HG02678 (cell line): Measurements from ENCODE around the gene PRKD2.

ENCODE experiments used
- ATAC-seq: cut with Tn5 transposase; IDR thresholded peaks from one replicate; pipeline ENCODE4 v1.9.1; 2021; ENCODE audit warnings: mild to moderate bottlenecking, moderate library complexity; ENCODE audit not compliant: unreplicated experiment

PRKD2 gene

DNA sequence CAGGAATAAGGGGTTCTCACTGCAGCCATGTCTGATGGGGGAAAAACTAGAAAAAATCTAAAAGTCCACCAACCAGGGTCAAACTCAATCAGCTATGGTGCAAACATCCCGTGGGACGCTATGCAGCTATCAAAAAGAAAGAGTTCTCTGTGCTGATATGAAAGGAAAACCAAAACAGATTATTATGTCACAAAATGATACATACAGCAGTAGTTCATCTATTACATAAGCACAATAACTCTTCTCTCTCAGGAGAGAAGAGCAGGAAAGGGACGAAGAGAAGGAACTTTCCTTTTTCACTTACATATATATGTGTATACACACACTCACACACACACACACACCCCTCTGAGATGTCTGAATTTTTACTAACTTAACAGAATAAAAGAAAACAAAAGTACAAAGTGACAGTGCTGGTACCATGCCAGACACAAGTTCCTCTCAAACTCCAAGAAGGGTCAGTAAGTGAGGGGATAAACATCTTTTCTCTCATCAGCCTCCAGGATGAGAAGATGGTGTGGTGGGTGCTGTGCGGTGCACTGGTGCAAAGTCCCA, 26.1 kb upstream of the PRKD2 start:
- no peak for ATAC-seq

DNA sequence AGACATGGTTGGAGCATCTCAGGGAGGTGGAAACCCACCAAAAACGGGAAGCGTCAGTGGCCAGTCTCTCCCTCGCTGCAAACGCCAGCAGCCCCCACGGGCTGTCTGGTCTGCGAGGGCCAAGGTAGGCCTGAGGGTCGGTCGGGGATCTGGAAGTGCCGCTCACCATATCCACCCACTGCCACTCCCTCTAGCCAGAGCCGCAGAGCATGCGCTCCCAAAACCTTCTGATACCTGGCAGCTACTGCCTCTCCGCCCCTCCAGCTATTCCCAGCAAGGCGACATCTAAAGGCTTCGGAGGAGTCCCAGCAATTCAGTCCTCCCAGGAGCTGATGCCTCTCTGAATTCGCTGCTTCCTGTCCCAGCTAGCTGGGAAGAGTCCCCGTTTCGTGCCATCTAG, 24.5 kb upstream of the PRKD2 start:
- no peak for ATAC-seq

DNA sequence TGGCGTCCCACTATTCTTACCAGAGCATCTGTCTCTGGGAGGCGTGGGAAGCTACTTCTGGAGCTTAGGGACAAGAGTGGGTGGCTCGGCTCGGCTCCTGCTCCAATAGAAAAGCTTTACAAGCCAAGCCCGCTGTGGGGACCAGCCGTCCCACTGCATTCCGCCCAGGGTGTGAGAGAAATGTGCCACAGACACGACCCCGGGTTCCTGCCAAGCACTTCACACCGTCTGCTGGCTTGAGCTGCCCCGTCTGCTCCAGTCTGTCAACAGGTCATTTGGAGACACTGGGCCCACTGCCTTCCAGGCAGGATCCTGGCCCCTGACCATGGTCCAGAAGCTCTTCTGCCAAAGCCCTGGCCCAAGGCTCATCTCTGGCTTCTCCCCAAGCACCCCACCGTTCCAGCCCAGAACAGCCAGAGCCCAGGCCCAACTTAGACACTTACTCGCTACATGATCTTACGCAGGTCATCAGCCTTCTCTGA, 22.4 kb upstream of the PRKD2 start:
- ATAC-seq: no peak

DNA sequence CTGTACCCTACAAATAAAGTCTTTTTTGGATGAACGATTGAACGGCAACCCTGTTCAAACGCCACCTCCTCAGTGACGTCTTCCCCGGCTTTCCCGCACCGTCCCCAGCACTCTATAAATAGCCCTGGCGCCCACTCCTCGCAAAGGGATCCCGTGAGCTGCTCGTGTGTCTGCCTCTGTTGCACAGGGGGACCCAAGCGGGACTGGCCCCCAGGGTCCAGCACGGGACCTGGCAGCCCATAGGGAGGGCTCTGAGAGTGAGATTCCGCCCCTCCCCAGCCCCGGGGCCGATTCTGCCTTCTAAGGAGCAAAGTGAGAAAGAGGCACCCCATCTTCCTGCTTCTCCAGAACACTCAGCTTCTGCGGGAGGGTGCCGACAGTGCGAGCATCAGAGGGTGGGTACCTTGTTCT, 20.9 kb upstream of the PRKD2 start:
- no peak for ATAC-seq

DNA sequence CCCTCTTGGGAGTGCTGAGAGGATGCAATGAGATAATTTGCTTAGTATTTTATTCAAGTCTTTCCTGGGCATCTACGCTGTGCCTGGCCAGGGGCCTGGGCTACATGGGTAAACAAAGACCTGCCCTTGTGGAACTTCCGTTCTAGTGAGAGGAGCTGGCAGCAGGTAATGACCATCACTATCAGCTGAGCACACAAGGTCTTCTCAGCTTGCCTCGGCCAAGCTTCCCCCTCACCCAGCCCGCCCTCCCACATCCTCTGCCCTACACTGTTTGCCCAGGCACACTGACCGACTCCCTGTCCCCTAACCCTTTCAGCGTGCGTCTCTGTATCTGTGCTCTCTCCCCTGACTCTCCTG, 20.4 kb upstream of the PRKD2 start:
- ATAC-seq: no peak

DNA sequence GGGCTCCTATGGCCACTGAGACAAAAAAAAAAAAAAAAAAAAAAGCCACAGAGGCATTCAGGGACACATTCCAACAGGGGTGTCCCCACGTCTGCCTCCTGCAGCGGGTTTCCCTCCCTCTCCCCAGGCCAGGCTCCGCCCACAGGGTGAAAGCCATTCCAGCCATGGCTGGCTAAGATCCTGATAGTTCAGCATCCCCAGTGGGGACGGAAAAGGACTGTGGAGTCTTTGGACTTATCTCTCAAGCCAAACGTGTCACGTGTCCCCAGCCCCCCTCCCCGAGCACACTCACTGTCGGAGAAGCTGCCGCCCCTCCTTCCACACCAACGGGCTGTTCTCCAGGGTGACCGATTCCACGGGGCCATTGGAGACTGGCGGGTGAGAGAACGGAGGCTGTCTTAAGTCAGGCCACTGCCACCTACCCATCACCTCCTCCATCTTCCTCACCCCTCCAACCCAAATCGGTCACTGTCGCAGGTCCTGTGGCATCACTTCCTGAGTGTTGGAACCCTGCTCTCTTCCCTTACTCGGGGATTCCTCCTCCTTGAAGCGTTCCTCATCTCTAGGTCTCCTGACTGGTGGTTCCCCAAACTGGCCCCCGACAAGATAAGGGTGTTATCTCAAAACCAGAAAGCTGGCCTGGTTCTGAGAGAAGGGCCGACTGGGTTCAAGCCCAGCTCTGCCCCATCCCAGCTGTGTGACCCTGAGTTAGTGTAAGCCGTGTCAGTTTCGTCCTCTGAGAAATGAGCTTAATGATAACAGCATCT, 19.8 kb upstream of the PRKD2 start:
- ATAC-seq: no peak

DNA sequence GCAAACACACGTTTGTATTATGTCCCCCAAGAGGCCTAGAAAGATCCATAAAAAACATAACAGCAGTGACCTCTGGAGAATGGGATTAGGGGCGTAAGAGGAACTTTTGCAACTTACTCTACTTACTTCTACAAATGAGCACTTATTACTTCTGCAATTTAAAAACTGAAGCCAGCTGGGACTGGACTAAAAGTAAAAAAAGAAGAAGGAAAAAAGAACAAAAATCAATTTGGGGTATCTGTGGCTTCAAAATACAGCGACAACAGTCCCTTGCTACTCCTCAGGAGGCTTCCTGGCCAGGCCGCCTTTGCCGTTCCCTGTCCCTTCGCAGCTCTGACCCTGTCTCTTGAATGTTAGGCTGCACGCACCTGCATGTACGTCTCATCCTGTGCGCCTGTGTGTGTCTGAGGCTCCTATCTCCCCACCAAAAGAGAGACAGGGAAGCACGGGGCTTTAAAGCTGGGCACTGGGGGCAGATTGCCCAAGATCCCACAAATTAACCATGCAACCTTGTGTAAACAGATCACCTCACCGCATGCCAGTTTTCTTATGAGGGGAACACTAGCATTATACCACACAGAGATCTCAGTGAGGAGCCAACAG, 16.9 kb upstream of the PRKD2 start:
- ATAC-seq: no peak

DNA sequence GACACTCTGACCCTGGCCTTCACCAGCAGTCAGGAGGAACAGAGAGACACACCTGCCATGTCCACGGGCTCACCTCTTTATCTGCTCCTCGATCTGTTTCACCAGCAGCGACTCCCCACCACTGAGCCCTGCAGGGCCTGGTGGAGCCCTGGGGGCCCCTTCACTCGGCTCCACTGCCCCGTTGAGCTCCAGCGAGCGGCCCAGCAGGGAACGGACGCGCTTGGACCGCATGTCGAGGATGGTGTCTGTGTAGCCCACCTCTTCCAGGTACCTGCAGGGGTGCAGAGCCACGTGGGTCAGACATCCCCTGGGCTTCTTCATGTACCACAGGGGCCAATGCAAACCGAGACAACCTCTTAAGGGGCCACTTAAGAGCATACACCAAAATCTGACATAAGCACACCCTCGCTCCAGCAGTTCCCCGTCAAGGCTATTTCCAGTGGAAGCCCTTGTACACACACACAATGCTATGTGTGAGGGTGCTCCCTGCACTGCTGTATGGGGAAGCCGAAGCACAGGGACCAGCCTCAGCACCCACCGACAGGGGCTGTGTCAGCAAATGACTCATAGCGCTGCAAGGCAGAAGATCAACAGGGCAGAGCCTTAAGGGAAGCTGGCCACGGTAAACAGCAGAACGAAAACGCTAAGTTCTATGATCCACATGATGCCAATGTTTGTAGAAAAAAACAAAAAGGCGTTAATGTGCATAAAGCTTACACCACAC, 16.2 kb upstream of the PRKD2 start:
- no peak for ATAC-seq

DNA sequence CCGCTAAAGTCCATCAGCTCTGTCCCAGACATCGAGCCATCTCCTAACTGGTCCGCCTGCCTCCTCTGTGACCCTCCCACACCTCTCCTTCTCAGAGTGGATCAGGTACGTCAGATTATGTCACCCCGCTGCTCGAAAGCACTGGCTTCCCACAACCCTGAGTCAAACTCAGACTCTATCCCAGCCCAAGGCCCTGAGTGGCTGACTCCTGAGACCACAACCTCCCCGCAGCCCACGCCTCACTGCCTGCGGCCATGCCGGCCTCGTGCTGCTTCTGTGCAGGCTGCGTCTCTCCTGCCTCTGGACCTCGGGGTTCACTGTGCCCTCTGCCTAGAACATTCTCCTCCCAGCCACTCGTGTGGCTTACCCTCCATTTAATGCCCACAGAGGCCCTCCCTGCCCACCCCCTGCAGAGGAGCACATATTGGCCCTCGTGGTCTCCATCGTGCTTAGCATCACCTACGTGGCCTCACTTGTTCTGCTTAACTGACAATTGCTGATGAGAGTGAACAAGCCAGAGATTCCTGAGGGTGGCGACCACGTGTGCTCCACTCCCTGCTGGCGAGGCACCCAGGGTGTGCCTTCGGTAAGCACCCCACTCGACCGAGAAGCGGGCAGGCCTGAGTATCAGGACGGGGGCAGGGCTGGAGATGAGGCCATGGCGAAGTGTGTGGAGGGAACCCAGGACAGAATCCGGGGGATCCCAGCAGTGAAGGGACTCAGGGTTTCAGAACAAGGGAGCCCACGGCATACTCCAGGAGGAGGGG, 15.4 kb upstream of the PRKD2 start:
- ATAC-seq: no peak

DNA sequence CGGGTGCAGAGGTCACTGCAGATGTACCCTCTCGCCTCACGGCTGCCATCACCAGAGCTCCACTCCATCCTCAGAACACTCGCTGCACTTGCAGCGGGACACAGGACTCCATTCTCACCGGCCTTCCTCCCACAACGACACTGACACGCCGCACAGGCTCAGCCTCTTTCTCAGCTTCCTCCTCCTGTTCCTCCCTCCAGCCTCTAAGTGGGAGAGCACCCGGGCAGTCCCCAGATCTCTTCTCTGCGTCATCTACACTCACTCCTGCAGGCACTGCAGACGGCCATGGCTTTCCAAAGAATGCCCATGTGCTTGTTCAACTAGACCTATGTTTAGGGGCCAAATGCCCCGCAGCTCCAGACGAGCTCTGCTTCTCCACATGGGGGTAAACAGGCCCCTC, 14.7 kb upstream of the PRKD2 start:
- no peak for ATAC-seq

DNA sequence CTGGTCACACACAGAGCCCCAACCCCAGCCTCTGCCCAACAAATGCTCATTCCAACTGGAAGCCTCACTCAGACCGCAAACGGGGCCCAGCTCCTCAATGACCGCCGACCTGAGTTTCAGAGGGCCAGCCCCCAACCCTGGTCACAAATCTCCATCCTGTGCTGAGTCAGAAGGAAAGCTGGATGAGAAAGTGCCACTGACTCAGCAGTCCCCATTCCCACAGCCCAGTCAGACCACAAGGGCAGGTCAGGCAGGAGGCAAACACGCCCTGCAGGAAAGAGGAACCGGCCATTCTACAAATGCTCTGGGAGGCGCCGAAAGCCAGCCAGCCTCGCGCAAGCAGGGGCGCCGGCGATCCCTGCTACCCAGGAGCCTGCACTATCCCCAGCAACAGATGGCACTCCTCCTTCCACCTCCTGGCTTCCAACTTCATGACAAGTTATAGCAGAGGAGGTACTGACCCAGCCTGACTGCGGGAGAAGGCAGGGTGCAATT, 14.1 kb upstream of the PRKD2 start:
- ATAC-seq: no peak

DNA sequence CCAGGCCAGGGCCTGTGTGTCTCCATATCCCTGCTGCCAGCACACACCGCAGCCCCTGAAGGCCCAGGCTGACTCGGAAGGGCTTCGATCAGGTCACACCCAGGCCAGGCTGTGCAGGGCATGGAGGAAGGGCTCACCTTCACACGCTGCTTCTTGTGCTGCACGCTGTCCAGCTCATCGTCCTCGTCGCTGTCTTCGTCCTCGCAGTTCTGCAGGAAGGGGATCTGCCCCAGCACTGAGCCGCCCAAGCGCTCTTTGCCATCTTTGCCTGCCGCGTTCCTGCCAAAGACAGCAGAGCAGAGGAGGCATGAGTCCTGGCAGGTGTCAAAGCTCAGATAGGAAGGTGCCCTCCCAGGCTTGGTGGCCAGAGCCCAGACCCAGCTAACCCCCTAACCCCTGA, 13.7 kb upstream of the PRKD2 start:
- no peak for ATAC-seq

DNA sequence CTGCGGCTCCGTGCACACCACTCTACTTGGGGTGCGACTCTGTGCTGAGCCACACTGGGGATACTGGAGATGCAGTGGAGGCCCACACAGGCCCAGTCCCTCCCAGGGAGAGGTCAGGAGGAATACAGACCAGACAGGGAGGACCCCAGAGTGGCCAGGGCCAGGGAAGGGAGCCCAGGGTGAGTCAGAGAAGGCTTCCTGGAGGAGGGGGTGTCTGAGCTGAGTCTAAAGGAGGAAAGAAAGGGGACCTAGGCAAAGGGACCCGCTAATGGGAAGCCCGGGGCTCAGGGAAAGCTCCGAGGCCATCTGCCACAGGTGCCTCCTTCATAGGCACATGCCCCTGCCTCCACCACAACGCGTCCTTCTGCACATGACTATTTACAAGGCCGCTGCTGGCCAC, 13.3 kb upstream of the PRKD2 start:
- ATAC-seq: no peak

DNA sequence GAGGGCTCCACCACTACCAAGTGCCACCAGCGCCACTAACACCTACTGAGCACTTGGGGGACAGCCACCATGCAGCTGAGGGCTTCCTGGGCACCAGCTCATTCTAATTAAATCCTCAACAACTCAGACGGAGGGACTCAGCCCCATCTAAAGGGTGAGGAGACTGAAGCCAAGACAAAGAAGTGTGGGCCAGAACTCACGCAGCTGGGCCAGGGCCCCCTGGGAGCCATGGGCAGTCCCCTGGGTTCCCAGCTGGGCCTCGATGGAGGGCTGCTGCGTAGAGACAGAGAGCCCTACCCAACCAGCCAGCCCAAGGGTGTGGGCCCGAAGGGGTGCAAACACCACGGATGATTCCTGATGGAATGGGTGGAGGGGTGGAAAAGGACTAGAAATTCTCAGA, 12.8 kb upstream of the PRKD2 start:
- ATAC-seq: no peak

DNA sequence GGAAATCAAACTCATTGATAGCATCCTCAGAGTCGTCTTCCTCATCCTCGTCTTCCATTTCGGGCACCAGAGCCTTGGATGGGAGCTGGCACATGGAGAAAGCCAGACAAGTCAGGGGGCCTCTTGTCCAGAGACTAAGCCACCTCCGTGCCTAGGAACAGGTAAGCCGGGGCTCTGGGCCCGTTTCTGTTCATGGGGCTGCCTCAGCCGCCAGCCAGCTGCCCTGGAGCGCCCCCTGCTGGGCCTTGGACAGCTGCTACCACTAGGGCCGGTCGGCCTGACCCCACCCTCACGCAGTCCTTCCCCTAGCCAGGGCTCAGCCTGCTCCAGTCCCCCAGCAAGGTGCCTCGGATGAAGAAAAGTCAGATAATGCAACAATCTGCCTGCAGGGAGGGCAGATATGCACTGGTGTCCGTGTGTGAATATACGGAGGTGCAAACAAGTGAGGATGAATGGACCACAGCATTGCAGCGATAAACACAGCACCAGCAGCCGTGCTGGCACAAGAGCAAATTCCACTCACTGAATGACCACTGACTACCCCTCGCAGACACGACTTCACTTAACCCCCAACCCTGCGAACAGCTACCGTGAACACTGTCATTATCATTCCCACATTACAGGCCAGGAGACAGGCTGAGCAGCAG, 11.9 kb upstream of the PRKD2 start:
- no peak for ATAC-seq

DNA sequence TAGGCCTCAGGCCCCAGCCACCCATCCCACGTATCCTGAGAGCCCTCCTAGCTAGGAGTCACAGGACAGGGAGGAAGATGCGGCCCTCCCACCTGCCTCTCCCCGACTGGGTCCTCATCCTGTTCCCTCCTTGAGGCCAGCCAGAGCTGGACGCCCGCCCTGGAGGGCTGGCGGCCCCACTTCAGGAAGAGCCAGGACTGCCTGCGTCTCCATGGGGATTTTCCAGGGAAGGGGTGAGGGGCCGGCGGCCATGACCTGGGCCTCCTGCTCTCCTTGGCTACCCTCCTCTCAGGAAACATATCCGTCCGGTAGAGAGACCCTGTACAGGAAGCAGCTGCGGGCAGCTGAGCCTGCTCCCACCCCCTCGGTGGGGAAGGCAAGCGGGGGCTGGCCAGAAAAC, 11.3 kb upstream of the PRKD2 start:
- ATAC-seq: no peak

DNA sequence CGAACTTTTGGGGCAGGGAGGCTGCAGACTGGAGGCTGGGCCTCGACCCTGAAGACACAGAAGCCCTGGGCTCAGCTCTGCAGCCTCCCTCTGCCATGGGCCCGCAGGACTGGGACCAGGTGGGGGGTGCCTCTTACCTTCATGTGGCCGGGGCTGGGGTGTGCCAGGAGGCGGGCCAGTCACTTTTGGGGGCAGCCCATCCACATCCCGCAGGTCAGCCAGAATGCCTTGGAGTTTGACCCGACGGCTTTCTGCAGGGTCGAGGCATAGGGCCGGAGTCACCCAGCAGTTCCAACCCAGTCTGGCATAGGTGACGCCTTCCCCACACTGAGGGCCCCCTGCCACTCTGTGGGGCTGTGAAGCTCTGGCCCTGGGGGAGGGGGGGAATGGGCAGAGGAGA, 10.8 kb upstream of the PRKD2 start:
- no peak for ATAC-seq

DNA sequence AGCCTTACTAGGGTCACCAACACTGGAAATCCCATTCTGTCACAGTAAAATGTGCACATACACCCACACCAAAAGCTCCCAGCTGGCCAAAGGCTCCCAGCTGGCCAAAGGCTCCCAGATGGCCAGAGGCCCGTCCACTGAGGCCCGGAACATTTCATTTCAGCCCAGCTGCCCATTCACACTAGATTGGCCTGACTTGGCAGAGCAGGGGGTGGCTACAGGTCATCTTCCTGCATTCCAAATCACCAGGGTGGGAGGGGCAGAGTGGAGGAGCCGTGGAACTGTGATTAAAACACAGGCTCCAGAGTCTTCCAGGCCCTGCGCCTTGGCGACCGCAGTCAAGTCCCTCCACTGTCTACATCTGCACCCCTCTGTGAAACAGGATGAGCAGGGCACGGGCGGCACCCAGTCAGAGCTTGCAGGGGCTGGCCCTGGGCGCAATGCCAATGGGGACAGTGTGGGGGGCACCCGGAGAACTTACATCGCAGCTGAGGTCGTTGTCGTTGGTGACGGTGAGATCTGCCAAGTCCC, 10.1 kb upstream of the PRKD2 start:
- no peak for ATAC-seq

DNA sequence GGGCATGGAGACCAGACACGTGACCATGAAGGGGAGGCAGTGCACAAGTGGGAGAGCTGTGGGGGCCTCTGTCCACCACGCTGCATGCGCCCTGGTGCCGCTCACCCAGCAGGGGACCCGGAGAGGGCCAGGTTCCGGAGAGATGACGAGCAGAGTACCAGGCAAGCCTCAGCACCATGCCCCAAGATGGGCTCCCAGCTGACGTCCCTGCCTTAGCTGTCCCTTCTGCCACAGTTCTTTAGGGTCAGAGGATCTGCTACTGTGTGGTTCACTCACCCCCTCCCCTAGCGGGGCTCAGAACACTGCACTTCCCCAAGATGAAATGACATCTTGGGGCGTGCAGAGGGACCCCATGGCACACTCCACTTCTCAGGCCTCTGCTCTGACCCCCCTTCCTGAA, 9.6 kb upstream of the PRKD2 start:
- ATAC-seq: no peak

DNA sequence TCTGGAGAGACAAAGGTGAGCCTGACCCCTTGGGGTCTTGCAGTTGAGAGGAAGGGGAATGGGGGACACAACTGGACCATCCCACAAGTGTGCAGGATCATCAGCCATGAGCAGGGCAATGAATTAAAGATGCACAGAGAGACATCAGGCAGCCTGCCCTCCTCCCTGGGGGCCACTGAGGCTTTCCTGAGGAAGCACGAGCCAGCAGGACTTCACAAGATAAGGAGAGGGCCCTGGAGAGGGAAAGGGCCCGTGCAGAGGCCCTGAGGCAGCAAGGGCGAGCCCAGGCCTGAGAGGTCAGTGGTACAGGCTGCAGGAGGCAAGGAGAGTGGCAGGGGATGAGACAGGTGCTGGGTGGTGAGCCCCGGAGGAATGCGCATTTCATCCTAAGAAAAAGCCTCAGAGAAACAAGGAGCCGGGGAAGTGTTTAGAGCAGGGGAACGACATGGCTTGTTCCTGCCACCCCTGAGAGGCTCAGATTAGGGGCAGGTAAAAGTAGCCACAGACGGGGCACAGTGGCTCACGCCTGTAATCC, 9.0 kb upstream of the PRKD2 start:
- ATAC-seq: no peak
